Head of caudate nucleus (tissue), 42 donors: ENCODE data around the gene NEK8.
A peak's percentile ranks its signal among the peaks of the same experiment; 100 is the strongest.
"Not testable (repeated sequence)": the region's sequence is repeated elsewhere in the genome, so short reads cannot be mapped to it uniquely, and the experiment has no call there.

ENCODE experiments used
- DNase-seq, 42 donors: peaks; one replicate each; pipeline versions ENCODE4 v3.0.0 to v3.0.0-alpha.2; 2020 to 2021; ENCODE audit warnings: mixed read lengths in 7 of 42
- intact Hi-C: fragments of 100-400 bp; cut with DNase I; formaldehyde crosslinking; loops from one replicate; pipeline ENCODE4 v1.15.0; 2022

NEK8 gene

DNA sequence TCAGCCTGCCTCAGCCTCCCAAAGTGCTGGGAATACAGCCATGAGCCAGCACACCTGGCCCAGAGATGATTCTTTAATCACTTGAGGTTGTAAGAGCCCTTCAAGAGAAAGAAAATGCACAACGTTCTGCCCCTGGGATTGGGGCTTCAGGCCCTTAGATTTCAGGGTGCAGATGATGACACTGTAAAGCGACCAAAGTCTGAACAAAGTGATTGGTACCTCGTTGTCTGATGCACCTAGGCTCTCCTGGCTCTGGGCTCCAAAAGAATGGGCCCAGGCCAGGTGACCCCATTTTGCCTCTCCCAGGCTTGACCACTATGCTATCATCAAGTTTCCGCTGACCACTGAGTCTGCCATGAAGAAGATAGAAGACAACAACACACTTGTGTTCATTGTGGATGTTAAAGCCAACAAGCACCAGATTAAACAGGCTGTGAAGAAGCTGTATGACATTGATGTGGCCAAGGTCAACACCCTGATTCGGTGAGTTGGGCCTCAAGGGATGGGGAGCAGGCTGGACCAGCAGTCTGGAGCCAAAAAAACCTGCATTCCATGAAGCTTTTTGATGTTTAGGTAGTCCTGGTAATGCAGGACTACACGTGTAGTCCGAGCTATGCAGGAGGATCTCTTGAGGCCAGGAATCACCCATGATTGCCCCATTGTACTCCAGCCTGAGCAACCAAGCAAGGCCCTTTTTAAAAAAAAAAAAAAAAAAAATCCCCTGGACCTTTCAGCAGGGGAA, 6.0 kb upstream of the NEK8 start:
- DNase-seq: no peak
- intact Hi-C loops: loop anchor here (10.0 kb wide), 1 partner anchor 182 kb away; the partner anchor contains the start of gene DHRS13

DNA sequence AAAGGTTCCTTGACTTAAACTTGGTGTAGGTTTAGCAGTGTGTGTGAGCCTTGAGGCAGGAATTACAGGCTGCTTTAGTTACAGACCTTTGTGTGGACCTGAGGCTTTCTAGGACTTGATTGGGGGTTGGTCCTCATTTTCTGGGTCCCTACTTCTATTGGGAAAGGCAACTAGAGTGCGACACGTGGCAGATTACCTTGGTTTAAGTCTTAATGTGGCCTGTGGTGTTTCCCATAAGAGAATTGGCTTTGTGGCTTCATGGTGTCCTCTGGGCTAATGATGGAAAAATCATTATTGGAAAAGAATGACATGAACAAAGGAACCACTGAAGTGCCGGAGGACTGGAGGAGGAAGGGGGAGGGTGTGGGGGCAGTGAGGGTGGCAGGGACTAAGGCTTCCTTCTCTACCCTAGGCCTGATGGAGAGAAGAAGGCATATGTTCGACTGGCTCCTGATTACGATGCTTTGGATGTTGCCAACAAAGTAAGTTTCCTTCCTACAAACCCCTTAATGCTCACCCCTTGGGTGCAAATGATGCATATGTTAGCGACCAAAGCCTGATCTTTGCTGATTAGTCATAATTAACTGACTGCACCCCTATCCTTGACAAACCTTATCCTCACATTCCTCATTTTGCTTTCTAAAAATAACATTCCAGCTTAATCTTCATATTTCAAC, 5.3 kb upstream of the NEK8 start:
- no peak for DNase-seq
- intact Hi-C loops: loop anchor here (10.0 kb wide), 1 partner anchor 182 kb away; the partner anchor contains the start of gene DHRS13

DNA sequence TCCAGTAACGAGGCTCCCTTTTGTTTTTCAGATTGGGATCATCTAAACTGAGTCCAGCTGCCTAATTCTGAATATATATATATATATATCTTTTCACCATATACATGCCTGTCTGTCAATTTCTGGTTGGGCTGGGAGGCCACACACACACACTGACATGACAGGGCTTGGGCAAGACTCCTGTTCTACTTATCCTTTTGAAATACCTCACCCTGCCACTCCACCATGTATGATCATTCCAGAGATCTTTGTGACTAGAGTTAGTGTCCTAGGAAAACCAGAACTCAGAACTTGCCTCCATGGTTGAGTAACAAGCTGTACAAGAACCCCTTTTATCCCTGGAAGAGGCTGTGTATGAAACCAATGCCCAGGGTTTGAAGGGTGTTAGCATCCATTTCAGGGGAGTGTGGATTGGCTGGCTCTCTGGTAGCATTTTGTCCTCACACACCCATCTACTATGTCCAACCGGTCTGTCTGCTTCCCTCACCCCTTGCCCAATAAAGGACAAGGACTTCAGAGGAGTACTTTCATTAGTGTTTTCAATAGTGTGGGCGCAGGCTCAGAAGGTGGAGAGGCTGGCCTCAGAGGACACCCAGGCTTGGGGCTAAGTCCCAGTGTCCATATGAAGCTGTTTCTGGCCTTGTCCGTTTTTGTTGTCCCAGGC, 4.6 kb upstream of the NEK8 start:
- intact Hi-C loops: loop anchor here (10.0 kb wide), 1 partner anchor 181 kb away; the partner anchor contains the start of gene DHRS13
- not testable (repeated sequence) for DNase-seq

DNA sequence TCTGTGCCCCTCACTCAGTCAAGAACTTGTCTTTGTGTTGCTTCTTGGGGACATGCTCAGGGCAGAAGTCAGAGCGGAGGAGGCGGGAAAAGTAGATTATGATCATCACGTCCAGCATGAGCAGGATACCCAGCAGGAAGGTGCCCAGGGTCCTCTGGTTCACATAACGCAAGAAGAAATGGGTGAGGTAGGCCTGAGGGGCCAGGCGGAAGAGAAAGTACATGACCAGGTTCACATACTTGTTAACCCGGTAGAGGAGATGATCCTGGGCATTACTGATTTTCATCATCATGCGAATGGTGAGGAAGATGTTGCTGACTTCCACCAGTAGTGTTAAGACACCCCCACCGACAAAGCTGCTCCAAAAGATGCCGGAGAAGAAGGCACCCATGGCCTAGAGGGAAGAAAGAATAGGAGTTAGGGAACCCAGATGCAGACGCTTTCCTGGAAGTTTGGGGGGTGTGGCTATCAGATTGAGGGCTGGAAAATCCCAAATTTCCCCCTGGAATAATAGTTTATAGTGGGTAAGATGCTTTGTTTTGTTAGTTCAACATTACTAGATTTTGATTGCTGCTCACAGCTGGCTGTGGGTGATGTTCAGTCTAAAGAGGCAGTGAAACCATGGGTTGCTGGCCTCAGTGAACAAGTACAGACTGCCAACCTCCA, 4.0 kb upstream of the NEK8 start:
- intact Hi-C loops: loop anchor here (5.0 to 10.0 kb wide), 2 partner anchors 180 to 228 kb away; partner anchors contain the start of genes DHRS13 and PHF12
- no peak for DNase-seq

DNA sequence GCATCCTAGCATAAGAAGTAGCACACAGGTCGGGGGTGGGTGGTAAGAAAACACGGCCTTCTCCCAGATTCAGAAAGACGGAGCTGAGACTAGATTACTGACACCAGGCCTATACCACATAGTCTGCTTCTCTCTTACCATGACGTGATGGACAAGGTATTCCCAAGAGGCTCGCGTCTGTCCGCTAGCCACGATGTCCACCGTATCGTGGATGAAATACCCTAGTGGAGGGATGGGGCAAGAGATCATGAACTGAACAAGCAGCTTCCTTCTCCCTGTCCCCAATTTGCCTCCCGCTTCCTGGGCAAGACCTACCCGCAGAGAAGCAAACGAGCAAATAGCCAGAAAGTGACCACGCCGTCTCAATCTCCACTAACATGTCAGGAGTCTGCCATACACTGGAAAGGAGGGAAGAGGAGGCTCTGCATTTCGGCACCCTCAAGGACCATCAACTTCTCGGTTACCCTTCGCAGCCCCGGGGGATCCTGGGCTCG, 3.4 kb upstream of the NEK8 start:
- peak in 1 of 42 donors; percentile 48 for DNase-seq
- intact Hi-C loops: loop anchor here (5.0 to 10.0 kb wide), 2 partner anchors 180 to 227 kb away; partner anchors contain the start of genes DHRS13 and PHF12

DNA sequence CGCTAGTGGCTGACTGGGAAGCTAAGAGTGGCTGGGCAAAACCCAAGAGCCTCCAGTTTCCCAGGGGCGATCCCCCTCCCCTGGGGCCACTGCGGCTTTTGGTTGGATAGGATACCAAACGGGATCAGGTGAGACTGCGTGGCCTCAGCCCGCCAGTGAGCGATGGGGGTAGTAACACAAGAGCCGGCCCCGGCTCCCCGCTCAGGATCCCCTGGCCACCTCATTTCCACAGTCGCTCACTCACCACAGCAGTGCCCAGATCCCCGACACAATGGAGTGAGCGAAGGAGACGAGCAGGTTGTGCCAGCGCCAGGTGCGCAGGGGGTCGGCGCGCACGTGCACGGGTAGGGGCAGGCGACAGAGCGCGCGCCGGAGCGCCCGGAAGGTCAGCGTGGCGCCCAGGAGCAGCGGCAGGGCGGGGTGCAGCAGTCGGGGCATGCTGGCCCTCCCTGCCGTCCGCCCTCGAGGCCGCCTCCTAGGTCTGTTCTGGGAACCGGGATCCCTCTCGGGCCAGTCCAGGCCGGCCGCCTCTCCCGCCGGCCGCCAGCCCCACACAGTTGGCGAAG, 2.8 kb upstream of the NEK8 start:
- intact Hi-C loops: loop anchor here (5.0 to 10.0 kb wide), 2 partner anchors 179 to 227 kb away; partner anchors contain the start of genes DHRS13 and PHF12
- peak in 8 of 42 donors; percentile 18 to 58 (median 40) for DNase-seq

DNA sequence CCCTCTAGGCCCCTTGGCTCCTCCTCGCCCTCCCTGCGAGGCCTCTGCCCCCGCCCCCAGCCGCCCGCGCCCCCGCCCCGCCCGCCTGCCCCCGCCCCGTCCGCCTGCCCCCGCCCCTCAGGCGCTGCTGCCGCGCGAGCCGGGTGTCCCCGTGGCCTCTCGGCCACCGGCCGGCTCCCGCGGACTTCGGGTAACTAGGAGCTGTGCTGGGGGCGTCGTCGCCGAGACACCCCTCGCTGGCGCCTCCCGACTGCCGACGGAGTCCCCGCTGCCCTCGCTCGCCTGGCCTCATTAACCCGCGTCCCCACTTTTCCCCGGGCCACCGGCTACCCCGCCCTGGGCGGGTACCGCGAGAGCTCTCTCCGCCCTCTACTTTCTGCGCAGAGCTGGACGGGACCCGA, 2.4 kb upstream of the NEK8 start, which contains the start of gene TLCD1:
Gene TLCD1 (minus strand): TSS at position 8 of the 401 bp plus-strand sequence. CDS start 136 bp downstream, outside the sequence.
- peak in 29 of 42 donors; percentile 30 to 81 (median 59) for DNase-seq
- intact Hi-C loops: loop anchor here (5.0 to 10.0 kb wide), 2 partner anchors 179 to 226 kb away; partner anchors contain the start of genes DHRS13 and PHF12

DNA sequence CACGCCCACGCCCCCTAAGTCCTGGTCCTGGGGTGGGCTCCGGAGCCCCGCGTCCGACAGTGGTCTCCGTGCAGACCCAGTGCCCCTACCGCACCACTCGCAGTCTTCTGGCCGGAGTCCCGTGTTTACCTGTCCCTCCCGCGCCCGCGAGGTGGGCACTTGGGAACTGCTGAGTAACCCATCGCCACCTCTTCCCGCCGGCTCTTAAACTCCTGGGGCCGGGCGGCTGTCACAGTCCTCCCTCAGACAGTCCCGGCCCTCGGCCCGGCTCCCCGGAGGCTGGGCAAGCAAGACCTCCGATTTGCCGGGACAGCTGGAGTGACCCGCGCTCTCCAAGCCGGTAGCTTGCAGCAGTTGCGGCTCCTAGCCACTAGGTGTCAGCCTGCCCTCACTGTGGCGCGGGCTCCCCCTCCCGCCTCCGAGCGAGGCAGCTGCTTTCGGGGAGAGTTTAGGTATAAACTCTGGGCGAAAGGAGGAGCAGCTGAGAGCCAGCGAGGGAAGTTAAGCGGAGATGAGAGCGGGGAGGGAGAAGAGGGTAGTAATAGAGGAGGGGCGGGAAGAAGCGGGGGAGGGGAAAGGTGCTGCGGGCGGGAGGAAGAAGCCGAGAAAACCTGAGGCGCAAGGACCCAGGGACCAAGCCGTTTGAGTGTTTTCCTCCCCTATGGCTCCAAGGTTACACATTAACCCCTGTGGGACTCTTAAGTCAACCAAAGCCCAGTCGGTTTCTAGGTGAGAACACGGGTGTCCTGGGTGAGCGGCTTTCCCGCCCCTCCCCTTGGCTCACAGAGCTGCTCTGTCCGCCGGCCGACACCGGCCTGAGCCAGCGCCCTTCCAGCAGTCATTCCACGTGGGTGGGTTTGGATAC, 1.7 kb upstream of the NEK8 start:
- DNase-seq: peak; percentile 86 to 97 (median 93)
- intact Hi-C loops: loop anchor here (5.0 to 10.0 kb wide), 2 partner anchors 178 to 225 kb away; partner anchors contain the start of genes DHRS13 and PHF12

DNA sequence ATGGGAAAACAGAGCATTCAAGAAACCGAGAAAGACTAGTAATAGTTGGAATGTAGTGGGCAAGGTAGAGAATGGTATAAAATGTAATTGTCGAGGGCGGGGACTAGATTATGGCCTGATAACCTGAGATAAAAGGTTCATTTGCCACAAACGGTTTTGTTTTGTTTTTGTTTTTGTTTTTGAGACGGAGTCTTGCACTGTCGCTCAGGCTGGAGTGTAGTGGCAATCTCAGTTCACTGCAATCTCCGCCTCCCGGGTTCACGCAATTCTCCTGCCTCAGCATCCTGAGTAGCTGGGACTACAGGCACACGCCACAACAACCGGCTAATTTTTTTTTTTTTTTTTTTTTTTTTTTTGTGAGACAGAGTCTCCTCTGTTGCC, 1.4 kb downstream of the NEK8 start:
- intact Hi-C loops: loop anchor here (2.0 to 10.0 kb wide), 3 partner anchors 15 to 222 kb away; partner anchors contain the start of genes DHRS13, PHF12 and TRAF4
- no peak for DNase-seq

DNA sequence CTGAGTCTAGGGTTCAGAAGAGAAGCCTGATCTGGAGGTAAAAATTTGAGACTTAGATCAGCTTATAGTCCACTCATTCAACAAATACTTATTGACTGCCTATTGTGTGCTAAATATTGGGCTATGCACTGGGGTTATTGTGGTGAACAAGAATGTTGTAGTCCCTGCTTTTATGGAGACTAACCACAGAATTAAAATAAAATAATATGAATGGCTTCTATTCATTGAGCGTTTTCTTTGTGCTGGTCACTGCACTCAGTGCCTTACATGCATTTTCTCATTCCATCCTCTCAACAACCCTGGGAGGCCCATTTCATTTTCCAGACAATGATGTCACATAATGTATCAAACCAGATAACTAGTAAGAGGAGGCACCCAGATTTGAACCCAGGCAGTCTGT, 4.8 kb downstream of the NEK8 start:
- intact Hi-C loops: no loop called here

DNA sequence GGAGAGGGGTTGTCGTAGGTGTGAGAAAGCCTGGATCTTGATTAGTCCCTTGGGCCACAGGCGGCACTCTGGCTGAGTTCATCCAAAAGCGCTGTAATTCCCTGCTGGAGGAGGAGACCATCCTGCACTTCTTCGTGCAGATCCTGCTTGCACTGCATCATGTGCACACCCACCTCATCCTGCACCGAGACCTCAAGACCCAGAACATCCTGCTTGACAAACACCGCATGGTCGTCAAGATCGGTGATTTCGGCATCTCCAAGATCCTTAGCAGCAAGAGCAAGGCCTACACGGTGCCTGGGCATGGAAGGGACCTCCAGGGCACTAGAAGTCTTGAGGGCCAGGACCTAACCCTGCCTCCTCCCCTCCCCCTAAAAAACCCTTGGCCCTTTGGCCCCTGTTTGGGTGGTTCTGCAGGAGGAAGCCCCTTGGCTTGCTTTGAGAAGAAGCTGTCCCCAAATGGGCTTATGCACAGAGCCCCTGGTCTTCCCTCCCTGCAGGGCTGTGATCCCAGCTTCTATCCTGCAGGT, 6.2 kb downstream of the NEK8 start:
- intact Hi-C loops: no loop called here
- DNase-seq: no peak

More for the DNA sequence above, 4.8 kb downstream of the NEK8 start:
- no peak for DNase-seq

DNA sequence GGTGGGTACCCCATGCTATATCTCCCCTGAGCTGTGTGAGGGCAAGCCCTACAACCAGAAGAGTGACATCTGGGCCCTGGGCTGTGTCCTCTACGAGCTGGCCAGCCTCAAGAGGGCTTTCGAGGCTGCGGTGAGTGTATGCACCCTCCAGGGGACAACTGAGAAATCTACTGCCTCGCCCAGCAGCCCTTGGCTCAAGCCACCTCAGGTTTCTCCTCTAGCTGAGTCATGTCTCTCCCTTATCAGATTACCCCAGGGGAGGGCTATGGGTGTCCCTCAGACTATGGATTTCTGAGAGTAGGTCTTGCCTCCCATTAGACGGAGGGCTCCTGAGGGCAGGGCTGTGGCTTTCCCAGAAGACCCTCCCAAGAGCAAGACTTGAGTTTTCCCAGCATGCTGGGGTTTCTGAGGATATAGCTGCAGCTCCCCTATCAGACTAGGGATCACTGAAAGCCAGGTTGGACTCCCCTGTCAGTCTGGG, 6.7 kb downstream of the NEK8 start:
- intact Hi-C loops: no loop called here
- no peak for DNase-seq

DNA sequence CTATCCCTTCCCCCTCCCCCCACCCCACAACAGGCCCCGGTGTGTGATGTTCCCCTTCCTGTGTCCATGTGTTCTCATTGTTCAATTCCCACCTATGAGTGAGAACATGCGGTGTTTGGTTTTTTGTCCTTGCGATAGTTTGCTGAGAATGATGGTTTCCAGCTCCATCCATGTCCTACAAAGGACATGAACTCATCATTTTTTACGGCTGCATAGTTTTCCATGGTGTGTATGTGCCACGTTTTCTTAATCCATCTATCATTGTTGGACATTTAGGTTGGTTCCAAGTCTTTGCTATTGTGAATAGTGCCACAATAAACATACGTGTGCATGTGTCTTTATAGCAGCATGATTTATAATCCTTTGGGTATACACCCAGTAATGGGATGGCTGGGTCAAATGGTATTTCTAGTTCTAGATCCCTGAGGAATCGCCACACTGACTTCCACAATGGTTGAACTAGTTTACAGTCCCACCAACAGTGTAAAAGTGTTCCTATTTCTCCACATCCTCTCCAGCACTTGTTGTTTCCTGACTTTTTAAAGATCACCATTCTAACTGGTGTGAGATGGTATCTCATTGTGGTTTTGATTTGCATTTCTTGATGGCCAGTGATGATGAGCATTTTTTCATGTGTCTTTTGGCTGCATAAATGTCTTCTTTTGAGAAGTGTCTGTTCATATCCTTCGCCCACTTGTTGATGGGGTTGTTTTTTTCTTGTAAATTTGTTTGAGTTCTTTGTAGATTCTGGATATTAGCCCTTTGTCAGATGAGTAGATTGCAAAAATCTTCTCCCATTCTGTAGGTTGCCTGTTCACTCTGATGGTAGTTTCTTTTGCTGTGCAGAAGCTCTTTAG, 7.6 kb downstream of the NEK8 start:
- DNase-seq, intact Hi-C loops: not testable (repeated sequence)

DNA sequence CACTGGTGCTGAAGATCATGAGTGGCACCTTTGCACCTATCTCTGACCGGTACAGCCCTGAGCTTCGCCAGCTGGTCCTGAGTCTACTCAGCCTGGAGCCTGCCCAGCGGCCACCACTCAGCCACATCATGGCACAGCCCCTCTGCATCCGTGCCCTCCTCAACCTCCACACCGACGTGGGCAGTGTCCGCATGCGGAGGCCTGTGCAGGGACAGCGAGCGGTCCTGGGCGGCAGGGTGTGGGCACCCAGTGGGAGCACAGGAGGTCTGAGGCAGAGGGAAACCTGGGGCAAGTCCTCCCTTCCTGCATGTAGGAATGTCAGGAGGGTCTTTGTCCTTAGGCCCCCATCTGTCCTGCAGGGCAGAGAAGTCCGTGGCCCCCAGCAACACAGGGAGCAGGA, 8.7 kb downstream of the NEK8 start:
- DNase-seq: no peak
- intact Hi-C loops: no loop called here

DNA sequence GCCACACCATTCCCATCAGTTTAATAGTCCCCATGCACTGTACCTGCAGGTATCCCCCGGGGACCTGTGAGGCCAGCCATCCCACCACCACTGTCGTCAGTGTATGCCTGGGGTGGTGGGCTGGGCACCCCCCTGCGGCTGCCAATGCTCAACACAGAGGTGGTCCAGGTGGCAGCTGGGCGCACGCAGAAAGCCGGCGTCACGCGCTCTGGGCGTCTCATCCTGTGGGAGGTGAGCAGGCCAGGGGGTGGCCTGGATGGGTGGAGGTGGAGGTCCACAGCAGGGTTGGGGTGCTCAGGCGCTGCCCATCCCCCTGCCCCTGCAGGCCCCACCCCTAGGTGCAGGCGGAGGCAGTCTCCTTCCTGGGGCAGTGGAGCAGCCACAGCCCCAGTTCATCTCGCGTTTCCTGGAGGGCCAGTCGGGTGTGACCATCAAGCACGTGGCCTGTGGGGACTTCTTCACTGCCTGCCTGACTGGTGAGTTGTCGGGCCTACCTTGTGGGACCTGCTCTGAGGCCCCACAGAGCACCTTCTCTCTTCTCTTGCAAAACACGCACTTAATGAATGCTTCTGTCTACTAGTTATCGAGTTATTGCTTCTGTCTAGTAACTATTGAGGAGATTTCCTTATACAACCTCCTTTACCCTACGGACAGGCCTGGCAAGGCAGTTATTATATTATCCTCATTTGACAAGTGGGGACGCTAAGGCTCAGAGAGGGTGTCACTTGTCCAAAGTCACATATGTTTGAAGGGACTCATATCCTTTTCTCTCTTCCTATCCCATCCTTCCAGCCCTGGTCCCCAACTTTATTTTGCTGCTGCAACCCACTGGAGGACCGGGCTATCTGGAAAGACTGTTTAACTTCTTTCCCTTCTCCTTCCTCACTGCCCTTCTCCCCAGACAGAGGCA, 9.4 kb downstream of the NEK8 start:
- intact Hi-C loops: no loop called here
- DNase-seq: no peak
